Measurements from ENCODE around the gene DR1. TPM values are rescaled to one million over a fixed set of nuclear protein-coding genes. Genes with fewer than 3 reads are reported as not detected.

Gene DR1
- total RNA-seq, 4 donors from 2014 or later = 21.0 to 31.6 (median 26.2) TPM

- no peak for DNase-seq (ENCODE audit: low spot score in 2 of 2)
- Histone ChIP-seq H3K4me1 (no peaks in the 10 kb centered on the region), H3K27ac (no peak overlapping the region), H3K4me3 (no peak overlapping the region), H3K36me3 (no peaks in the 10 kb centered on the region), H3K27me3 (no peaks in the 10 kb centered on the region), H3K9me3 (no peaks in the 10 kb centered on the region)
- TF ChIP-seq POLR2A (IDR thresholded peaks at IDR 0.05) (no peak), CTCF (IDR thresholded peaks at IDR 0.05) (no peak), EP300 (IDR thresholded peaks at IDR 0.05) (no peak)
Measured at GRCh38 chr1:93399781-93400180, 54.1 kb downstream of the DR1 start.

- WGBS, 2 donors = 92 to 94% methylated on average over 4 of the region's 4 CpGs
- no peak for TF ChIP-seq POLR2A (IDR thresholded peaks at IDR 0.05)
- TF ChIP-seq EP300 (IDR thresholded peaks at IDR 0.05) = no peak
- no peak for TF ChIP-seq CTCF (IDR thresholded peaks at IDR 0.05)
- Histone ChIP-seq H3K27me3 (no peaks in the 10 kb centered on the region), H3K9me3 (peaks cover 0 to 14% (median 1%) of the 10 kb centered on the region in 4 donors), H3K27ac (no peak overlapping the region), H3K4me1 (no peaks in the 10 kb centered on the region), H3K4me3 (no peak overlapping the region), H3K36me3 (no peaks in the 10 kb centered on the region)
- DNase-seq (ENCODE audit: low spot score in 2 of 2) = no peak
Measured at GRCh38 chr1:93408203-93408602, 62.5 kb downstream of the DR1 start.

GRCh38 chr1:93411000-93411399 lies 65.3 kb downstream of the DR1 start:
- WGBS, 2 donors = 62 to 66% methylated on average over 2 of the region's 2 CpGs
- Histone ChIP-seq H3K4me1 (peaks cover 0 to 8% (median 0%) of the 10 kb centered on the region in 4 donors), H3K9me3 (peaks cover 0 to 14% (median 1%) of the 10 kb centered on the region in 4 donors), H3K27me3 (no peaks in the 10 kb centered on the region), H3K36me3 (no peaks in the 10 kb centered on the region), H3K4me3 (no peak overlapping the region), H3K27ac (no peak overlapping the region)
- no peak for TF ChIP-seq CTCF (IDR thresholded peaks at IDR 0.05)
- no peak for TF ChIP-seq EP300 (IDR thresholded peaks at IDR 0.05)
- no peak for TF ChIP-seq POLR2A (IDR thresholded peaks at IDR 0.05)
- DNase-seq (ENCODE audit: low spot score in 2 of 2) = no peak

GRCh38 chr1:93414749-93415148 lies 69.0 kb downstream of the DR1 start:
- H3K9me3 ChIP-seq = no peaks in the 10 kb centered on the region
- no peak for TF ChIP-seq POLR2A (IDR thresholded peaks at IDR 0.05)
- TF ChIP-seq CTCF (IDR thresholded peaks at IDR 0.05) = no peak
- TF ChIP-seq EP300 (IDR thresholded peaks at IDR 0.05) = no peak
- no peak overlapping the region for H3K4me3 ChIP-seq

GRCh38 chr1:93415296-93415695 lies 69.6 kb downstream of the DR1 start:
- no peak for DNase-seq (ENCODE audit: low spot score in 2 of 2)
- no peaks in the 10 kb centered on the region for H3K27me3 ChIP-seq
- H3K4me1 ChIP-seq = peaks cover 0 to 8% (median 0%) of the 10 kb centered on the region in 4 donors
- 71 to 77% methylated on average over 3 of the region's 3 CpGs for WGBS, 2 donors
- H3K9me3 ChIP-seq = no peaks in the 10 kb centered on the region
- H3K27ac ChIP-seq = peak overlapping the region in 2 of 4 donors; percentile 25 to 39
- no peaks in the 10 kb centered on the region for H3K36me3 ChIP-seq
- no peak overlapping the region for H3K4me3 ChIP-seq
- TF ChIP-seq EP300 (IDR thresholded peaks at IDR 0.05) (no peak), CTCF (IDR thresholded peaks at IDR 0.05) (no peak), POLR2A (IDR thresholded peaks at IDR 0.05) (no peak)

More at GRCh38 chr1:93414749-93415148, 69.0 kb downstream of the DR1 start:
- DNase-seq (ENCODE audit: low spot score in 2 of 2) = no peak
- H3K27me3 ChIP-seq = no peaks in the 10 kb centered on the region
- H3K27ac ChIP-seq = peak overlapping the region in 2 of 4 donors; percentile 25 to 39
- H3K36me3 ChIP-seq = no peaks in the 10 kb centered on the region
- WGBS, 2 donors = 26 to 32% methylated on average over 3 of the region's 3 CpGs
- peaks cover 0 to 8% (median 0%) of the 10 kb centered on the region in 4 donors for H3K4me1 ChIP-seq
